Measurements from ENCODE around the gene MCTS1. TPM values are rescaled to one million over a fixed set of nuclear protein-coding genes. Genes with fewer than 3 reads are reported as not detected.

MCTS1 gene
- 10 to 100 TPM; 11.6 to 17.5 (median 15.0) TPM for total RNA-seq

- Histone ChIP-seq H3K4me1 (peaks cover 0 to 11% (median 7%) of the 10 kb centered on the region in 4 donors), H3K27ac (replicated peaks in 1 of 4) (peak within 1 kb of the TSS; percentile 80 to 89 (median 86)), H3K27me3 (no peaks in the 10 kb centered on the region), H3K4me3 (peak within 1 kb of the TSS; percentile 60 to 67 (median 62)), H3K36me3 (peaks cover 0 to 10% (median 4%) of the 10 kb centered on the region in 4 donors), H3K9me3 (no peaks in the 10 kb centered on the region)
- 38% methylated on average over 31 of the region's 31 CpGs for WGBS
- peak; percentile 92 for DNase-seq (ENCODE audit: extremely low spot score)
- intact Hi-C loops (cut with DNase I) = loop anchor here (2.0 kb wide), 1 partner anchor 43 kb away; the partner anchor contains the start of gene CUL4B
- TF ChIP-seq, protein P1, sequence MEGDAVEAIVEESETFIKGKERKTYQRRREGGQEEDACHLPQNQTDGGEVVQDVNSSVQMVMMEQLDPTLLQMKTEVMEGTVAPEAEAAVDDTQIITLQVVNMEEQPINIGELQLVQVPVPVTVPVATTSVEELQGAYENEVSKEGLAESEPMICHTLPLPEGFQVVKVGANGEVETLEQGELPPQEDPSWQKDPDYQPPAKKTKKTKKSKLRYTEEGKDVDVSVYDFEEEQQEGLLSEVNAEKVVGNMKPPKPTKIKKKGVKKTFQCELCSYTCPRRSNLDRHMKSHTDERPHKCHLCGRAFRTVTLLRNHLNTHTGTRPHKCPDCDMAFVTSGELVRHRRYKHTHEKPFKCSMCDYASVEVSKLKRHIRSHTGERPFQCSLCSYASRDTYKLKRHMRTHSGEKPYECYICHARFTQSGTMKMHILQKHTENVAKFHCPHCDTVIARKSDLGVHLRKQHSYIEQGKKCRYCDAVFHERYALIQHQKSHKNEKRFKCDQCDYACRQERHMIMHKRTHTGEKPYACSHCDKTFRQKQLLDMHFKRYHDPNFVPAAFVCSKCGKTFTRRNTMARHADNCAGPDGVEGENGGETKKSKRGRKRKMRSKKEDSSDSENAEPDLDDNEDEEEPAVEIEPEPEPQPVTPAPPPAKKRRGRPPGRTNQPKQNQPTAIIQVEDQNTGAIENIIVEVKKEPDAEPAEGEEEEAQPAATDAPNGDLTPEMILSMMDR (IDR thresholded peaks at IDR 0.05) = no peak
- TF ChIP-seq POLR2AphosphoS5 (IDR thresholded peaks at IDR 0.05) (peak; percentile 66 to 78), POLR2A (IDR thresholded peaks at IDR 0.05; ENCODE audit: low read depth) (peak; percentile 17), EP300 (IDR thresholded peaks at IDR 0.05) (no peak)
Observed at GRCh38 chrX:120603707-120604360, at the start of gene MCTS1. Gene MCTS1 (plus strand): TSS chrX:120604101. CDS start chrX:120604237, 136 bp downstream.

DNA sequence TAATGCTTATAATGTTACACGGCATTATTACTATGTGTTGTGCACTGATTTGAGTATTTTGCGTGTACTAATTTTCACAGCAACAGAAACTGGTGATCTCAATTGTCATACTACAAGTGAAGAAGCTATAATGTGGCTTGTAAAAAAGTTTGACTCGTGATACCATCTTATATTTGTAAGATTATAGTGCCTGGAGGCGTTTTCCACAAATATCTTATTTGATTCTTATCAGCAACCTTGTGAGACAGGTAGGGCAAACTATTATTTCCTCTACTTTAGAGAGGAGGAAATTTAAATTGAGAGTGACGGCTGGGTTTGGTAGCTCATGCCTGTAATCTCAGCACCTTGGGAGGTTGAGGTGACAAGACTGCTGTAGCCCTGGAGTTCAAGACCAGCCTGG lies 47.6 kb upstream of the MCTS1 start:
- intact Hi-C loops (cut with DNase I) = no loop called here
- Histone ChIP-seq H3K36me3 (peaks cover 0 to 16% (median 1%) of the 10 kb centered on the region in 4 donors), H3K4me3 (no peak overlapping the region), H3K27me3 (no peaks in the 10 kb centered on the region), H3K27ac (replicated peaks in 1 of 4) (no peak overlapping the region), H3K4me1 (peaks cover 0 to 20% (median 19%) of the 10 kb centered on the region in 4 donors), H3K9me3 (no peaks in the 10 kb centered on the region)
- WGBS = 82% methylated on average over 5 of the region's 5 CpGs
- DNase-seq (ENCODE audit: extremely low spot score) = no peak
- TF ChIP-seq EP300 (IDR thresholded peaks at IDR 0.05) (no peak), POLR2A (IDR thresholded peaks at IDR 0.05; ENCODE audit: low read depth) (no peak), POLR2AphosphoS5 (IDR thresholded peaks at IDR 0.05) (no peak)
- TF ChIP-seq, protein P1 (IDR thresholded peaks at IDR 0.05) = no peak

- no peak for TF ChIP-seq POLR2A (IDR thresholded peaks at IDR 0.05; ENCODE audit: low read depth)
- no peak for TF ChIP-seq EP300 (IDR thresholded peaks at IDR 0.05)
- TF ChIP-seq, protein P1 (IDR thresholded peaks at IDR 0.05) = no peak
- no peak for TF ChIP-seq POLR2AphosphoS5 (IDR thresholded peaks at IDR 0.05)
- Histone ChIP-seq H3K36me3 (peaks cover 0 to 16% (median 1%) of the 10 kb centered on the region in 4 donors), H3K9me3 (no peaks in the 10 kb centered on the region), H3K27ac (replicated peaks in 1 of 4) (peak overlapping the region; percentile 95 to 97 (median 96)), H3K27me3 (no peaks in the 10 kb centered on the region), H3K4me1 (peaks cover 6 to 29% (median 26%) of the 10 kb centered on the region in 4 donors), H3K4me3 (peak overlapping the region; percentile 61 to 77 (median 70))
- DNase-seq (ENCODE audit: extremely low spot score) = no peak
- WGBS = 41% methylated on average over 7 of the region's 7 CpGs
- intact Hi-C loops (cut with DNase I) = loop anchor here (2.0 kb wide), 1 partner anchor 43 kb away; no protein-coding TSS in a partner anchor
Observed at GRCh38 chrX:120559804-120560203, 44.1 kb upstream of the MCTS1 start.

DNA sequence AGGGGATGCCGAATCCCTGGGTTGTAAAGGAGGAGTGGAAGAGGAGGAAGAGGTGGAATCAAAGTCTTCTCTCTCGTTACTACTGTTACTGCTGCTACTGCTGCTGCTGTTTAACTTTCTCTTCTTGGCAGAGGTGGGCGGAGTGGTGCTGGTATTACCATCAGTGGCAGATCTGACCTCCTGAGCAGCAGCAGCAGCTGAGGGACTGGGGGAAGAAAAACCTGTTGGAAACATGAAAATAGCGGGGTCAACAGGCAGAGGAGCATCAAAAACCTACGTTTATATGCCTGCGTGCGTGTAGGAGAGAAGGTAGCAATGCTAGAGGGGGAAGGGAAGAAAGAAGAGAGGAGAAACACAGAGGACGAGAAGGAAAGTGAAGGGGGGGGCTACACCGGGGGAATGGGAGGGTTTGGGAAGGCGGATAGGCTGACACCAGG lies 43.5 kb upstream of the MCTS1 start:
- no peaks in the 10 kb centered on the region for H3K9me3 ChIP-seq
- WGBS = 30% methylated on average over 10 of the region's 10 CpGs
- peaks cover 0 to 10% (median 1%) of the 10 kb centered on the region in 4 donors for H3K36me3 ChIP-seq
- H3K27ac ChIP-seq (replicated peaks in 1 of 4) = peak overlapping the region; percentile 95 to 97 (median 96)
- peaks cover 6 to 28% (median 26%) of the 10 kb centered on the region in 4 donors for H3K4me1 ChIP-seq
- intact Hi-C loops (cut with DNase I) = loop anchor here (2.0 kb wide), 1 partner anchor 42 kb away; no protein-coding TSS in a partner anchor
- TF ChIP-seq POLR2A (IDR thresholded peaks at IDR 0.05; ENCODE audit: low read depth) (no peak), POLR2AphosphoS5 (IDR thresholded peaks at IDR 0.05) (no peak), EP300 (IDR thresholded peaks at IDR 0.05) (no peak)
- TF ChIP-seq, protein P1 (IDR thresholded peaks at IDR 0.05) = no peak
- H3K27me3 ChIP-seq = no peaks in the 10 kb centered on the region
- DNase-seq (ENCODE audit: extremely low spot score) = peak; percentile 90
- peak overlapping the region; percentile 61 to 77 (median 70) for H3K4me3 ChIP-seq

All from esophagus muscularis mucosa (tissue), 4 donors.